Fibroblast of lung (primary cell): ENCODE results near the gene UPF2. TPM values are rescaled to one million over a fixed set of nuclear protein-coding genes. Genes with fewer than 3 reads are reported as not detected.

ENCODE experiments used
- DNase-seq, 2 donors: peaks; one replicate each; pipeline versions ENCODE4 v3.0.0 to v3.0.0-alpha.2; 2010; ENCODE audit warnings: low read depth in 2 of 2
- H2AFZ ChIP-seq: 2 replicates; pipeline ENCODE4 v1.5.1; 2012; ENCODE audit warnings: low read length, control low read depth, inconsistent platforms
- H3K27ac ChIP-seq: 2 replicates; pipeline ENCODE4 v1.5.1; 2011; ENCODE audit warnings: low read length, control low read depth; ENCODE audit not compliant: insufficient read depth
- H3K27me3 ChIP-seq: 2 replicates; pipeline ENCODE4 v1.5.1; 2011; ENCODE audit warnings: mild to moderate bottlenecking, low read length; ENCODE audit not compliant: control insufficient read depth, insufficient read depth
- H3K36me3 ChIP-seq: 2 replicates; pipeline ENCODE4 v1.5.1; 2011; ENCODE audit warnings: low read length; ENCODE audit not compliant: control insufficient read depth, insufficient read depth
- H3K4me1 ChIP-seq: 2 replicates; pipeline ENCODE4 v1.5.1; 2011; ENCODE audit warnings: low read length; ENCODE audit not compliant: control insufficient read depth, insufficient read depth; ENCODE audit errors: extremely low read depth
- H3K4me2 ChIP-seq: 2 replicates; pipeline ENCODE4 v1.5.1; 2011; ENCODE audit warnings: low read length, control low read depth; ENCODE audit not compliant: insufficient read depth; ENCODE audit errors: extremely low read depth
- H3K4me3 ChIP-seq, 4 experiments: fragments of 200-600 bp in 1 of 4; sonication (generic) in 1 of 4; replicated peaks in 1 of 4; 2 replicates each; pipeline ENCODE4 v1.5.1; 2011 to 2016; ENCODE audit warnings: low read length in 4 of 4, low read depth in 3 of 4, mild to moderate bottlenecking in 3 of 4, control low read depth in 2 of 4, inconsistent platforms in 1 of 4, mixed read lengths in 1 of 4; ENCODE audit not compliant: insufficient read depth in 1 of 4; ENCODE audit errors: control extremely low read depth in 1 of 4
- H3K79me2 ChIP-seq: 2 replicates; pipeline ENCODE4 v1.5.1; 2012; ENCODE audit warnings: mild to moderate bottlenecking, low read length, inconsistent platforms; ENCODE audit not compliant: control insufficient read depth, insufficient read depth
- H3K9ac ChIP-seq: 2 replicates; pipeline ENCODE4 v1.5.1; 2011; ENCODE audit warnings: mild to moderate bottlenecking, low read length, control low read depth; ENCODE audit not compliant: insufficient read depth
- H3K9me3 ChIP-seq: 2 replicates; pipeline ENCODE4 v1.5.1; 2012; ENCODE audit warnings: low read depth, low read length; ENCODE audit not compliant: control insufficient read depth, insufficient read depth
- H4K20me1 ChIP-seq: 2 replicates; pipeline ENCODE4 v1.5.1; 2011; ENCODE audit warnings: low read length; ENCODE audit not compliant: control insufficient read depth, insufficient read depth; ENCODE audit errors: extremely low read depth
- EZH2 ChIP-seq: IDR thresholded peaks from 2 replicates; pipeline ENCODE4 v1.5.1; 2012; ENCODE audit warnings: low read length, control low read depth, mild to moderate bottlenecking; ENCODE audit errors: missing control alignments
- polyA plus RNA-seq, 2 donors: library from polyadenylated mRNA; depleted of rRNA in 1 of 2; stranded (reverse) in 1 of 2; unstranded in 1 of 2; fragments of >200 nt; gene quantifications; 2 replicates each; pipeline ENCODE4 v1.2.1, GENCODE V29; 2011 to 2012; ENCODE audit warnings: missing spikeins in 1 of 2
- total RNA-seq: library from RNA; depleted of rRNA; stranded (reverse); fragments of >200 nt; gene quantifications from 2 replicates; pipeline ENCODE4 v1.2.1, GENCODE V29; 2014
- TF ChIP-seq, protein P1 (sequence below), 2 donors: IDR thresholded peaks in 1 of 2; conservative IDR thresholded peaks in 1 of 2; 1 replicate in 1 of 2; 2 replicates in 1 of 2; pipeline ENCODE4 v1.5.1; 2011 to 2012; ENCODE audit warnings: low read length in 2 of 2, control low read depth in 1 of 2, inconsistent platforms in 1 of 2, low read depth in 1 of 2, mild to moderate bottlenecking in 1 of 2

UPF2 gene
- total and polyA plus RNA-seq, 2 donors (not counting 1 experiment from before 2014, with no cell fraction given) = 20.8 to 22.6 TPM

- TF ChIP-seq, protein P1, sequence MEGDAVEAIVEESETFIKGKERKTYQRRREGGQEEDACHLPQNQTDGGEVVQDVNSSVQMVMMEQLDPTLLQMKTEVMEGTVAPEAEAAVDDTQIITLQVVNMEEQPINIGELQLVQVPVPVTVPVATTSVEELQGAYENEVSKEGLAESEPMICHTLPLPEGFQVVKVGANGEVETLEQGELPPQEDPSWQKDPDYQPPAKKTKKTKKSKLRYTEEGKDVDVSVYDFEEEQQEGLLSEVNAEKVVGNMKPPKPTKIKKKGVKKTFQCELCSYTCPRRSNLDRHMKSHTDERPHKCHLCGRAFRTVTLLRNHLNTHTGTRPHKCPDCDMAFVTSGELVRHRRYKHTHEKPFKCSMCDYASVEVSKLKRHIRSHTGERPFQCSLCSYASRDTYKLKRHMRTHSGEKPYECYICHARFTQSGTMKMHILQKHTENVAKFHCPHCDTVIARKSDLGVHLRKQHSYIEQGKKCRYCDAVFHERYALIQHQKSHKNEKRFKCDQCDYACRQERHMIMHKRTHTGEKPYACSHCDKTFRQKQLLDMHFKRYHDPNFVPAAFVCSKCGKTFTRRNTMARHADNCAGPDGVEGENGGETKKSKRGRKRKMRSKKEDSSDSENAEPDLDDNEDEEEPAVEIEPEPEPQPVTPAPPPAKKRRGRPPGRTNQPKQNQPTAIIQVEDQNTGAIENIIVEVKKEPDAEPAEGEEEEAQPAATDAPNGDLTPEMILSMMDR (conservative IDR thresholded peaks at IDR 0.05 in 1 of 2, IDR thresholded peaks at IDR 0.05 in 1 of 2; ENCODE audit: low read depth in 1 of 2, low read length in 2 of 2) = no peak
- no peak for TF ChIP-seq EZH2
- H3K9ac ChIP-seq = no peak overlapping the region
- peaks cover 2% of the 10 kb centered on the region for H3K4me1 ChIP-seq
- H4K20me1 ChIP-seq = no peaks in the 10 kb centered on the region
- H3K4me2 ChIP-seq = no peak overlapping the region
- no peaks in the 10 kb centered on the region for H3K79me2 ChIP-seq
- H3K9me3 ChIP-seq = no peaks in the 10 kb centered on the region
- no peak overlapping the region for H2AFZ ChIP-seq
- H3K27me3 ChIP-seq = no peaks in the 10 kb centered on the region
- H3K4me3 ChIP-seq = no peak overlapping the region
- H3K36me3 ChIP-seq = no peaks in the 10 kb centered on the region
- H3K27ac ChIP-seq = no peak overlapping the region
- DNase-seq = peak in 1 of 2 donors; percentile 17
Observed at GRCh38 chr10:11881477-11882417, 160.9 kb downstream of the UPF2 start.

DNA sequence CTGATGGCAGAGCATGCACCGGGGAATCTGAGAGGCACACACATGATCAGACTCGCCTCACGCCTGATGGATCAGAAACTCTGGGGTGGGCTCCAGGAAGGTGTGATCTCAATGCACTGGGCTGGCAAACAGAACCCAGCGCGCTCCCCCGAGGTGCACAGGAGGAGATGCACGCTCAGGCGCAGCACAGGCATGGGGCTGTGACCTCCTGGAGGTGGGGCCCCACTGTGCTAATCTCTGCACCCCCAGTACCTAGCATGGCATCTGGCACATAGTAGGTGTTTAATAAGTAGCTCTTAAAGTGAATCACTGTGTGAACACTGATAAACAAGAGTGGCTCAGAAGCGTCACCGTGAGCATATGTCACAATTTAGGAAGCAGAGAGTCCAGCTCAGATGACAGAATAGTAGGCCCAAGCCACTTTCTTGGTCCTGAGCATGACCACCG, 161.6 kb downstream of the UPF2 start:
- no peaks in the 10 kb centered on the region for H3K9me3 ChIP-seq

More for the DNA sequence above, 161.6 kb downstream of the UPF2 start:
- Histone ChIP-seq H2AFZ (no peak overlapping the region), H3K27ac (no peak overlapping the region), H4K20me1 (no peaks in the 10 kb centered on the region), H3K36me3 (no peaks in the 10 kb centered on the region), H3K9ac (no peak overlapping the region), H3K4me1 (peaks cover 5% of the 10 kb centered on the region), H3K4me3 (no peak overlapping the region), H3K27me3 (no peaks in the 10 kb centered on the region), H3K4me2 (no peak overlapping the region), H3K79me2 (no peaks in the 10 kb centered on the region)
- TF ChIP-seq, protein P1 (conservative IDR thresholded peaks at IDR 0.05 in 1 of 2, IDR thresholded peaks at IDR 0.05 in 1 of 2; ENCODE audit: low read depth in 1 of 2, low read length in 2 of 2) = no peak
- no peak for TF ChIP-seq EZH2
- DNase-seq = no peak
